Measurements from ENCODE around the gene GPR50.

DNA sequence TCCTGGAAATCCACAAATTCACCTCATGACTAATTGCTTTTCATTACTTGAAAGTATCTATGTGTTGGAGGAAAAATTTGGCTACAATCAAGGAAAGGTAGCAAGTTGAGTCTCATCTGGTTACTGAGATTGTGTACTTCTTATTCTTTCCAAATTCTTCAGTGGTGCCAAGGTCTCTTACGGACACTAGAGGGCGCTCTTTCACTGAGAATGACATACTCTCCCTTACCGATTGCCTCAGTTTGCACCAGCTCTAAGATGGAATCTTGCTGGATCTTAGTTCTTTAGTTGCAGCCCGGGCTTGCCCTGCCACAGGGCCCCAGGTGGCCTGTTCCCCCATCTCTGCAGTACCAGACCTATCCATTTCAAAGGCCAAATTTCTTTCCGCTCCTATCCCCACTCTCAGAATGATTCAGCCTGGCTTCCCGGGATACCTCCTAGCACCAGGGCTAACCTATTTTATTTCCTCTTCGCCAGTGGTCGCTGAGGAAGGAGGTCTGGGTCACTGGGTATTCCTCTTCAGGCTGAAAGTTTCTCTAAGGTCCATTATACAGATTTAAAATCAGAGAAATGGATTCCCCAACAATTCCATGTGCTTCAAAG is 24.6 kb upstream of the GPR50 start:
- TF ChIP-seq, protein P1, sequence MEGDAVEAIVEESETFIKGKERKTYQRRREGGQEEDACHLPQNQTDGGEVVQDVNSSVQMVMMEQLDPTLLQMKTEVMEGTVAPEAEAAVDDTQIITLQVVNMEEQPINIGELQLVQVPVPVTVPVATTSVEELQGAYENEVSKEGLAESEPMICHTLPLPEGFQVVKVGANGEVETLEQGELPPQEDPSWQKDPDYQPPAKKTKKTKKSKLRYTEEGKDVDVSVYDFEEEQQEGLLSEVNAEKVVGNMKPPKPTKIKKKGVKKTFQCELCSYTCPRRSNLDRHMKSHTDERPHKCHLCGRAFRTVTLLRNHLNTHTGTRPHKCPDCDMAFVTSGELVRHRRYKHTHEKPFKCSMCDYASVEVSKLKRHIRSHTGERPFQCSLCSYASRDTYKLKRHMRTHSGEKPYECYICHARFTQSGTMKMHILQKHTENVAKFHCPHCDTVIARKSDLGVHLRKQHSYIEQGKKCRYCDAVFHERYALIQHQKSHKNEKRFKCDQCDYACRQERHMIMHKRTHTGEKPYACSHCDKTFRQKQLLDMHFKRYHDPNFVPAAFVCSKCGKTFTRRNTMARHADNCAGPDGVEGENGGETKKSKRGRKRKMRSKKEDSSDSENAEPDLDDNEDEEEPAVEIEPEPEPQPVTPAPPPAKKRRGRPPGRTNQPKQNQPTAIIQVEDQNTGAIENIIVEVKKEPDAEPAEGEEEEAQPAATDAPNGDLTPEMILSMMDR (IDR thresholded peaks at IDR 0.05; ENCODE audit: low read depth, low read length) = peak; percentile 75
- no peak for TF ChIP-seq EZH2phosphoT487 (IDR thresholded peaks at IDR 0.05; ENCODE audit: low read depth)
